Ovary (tissue), 9 donors: ENCODE results near the gene MED28. TPM values are rescaled to one million over a fixed set of nuclear protein-coding genes. Genes with fewer than 3 reads are reported as not detected.

Experiments
- DNase-seq, 5 donors: peaks; one replicate each; pipeline ENCODE4 v3.0.0-alpha.2; 2019 to 2020
- H3K27ac ChIP-seq, 2 donors: fragments of 200-600 bp; one replicate each; pipeline versions ENCODE4 v1.5.1 to v1.8.0; 2019 to 2022
- H3K27me3 ChIP-seq: fragments of 200-600 bp; one replicate; pipeline ENCODE4 v1.8.0; 2022
- H3K36me3 ChIP-seq: fragments of 200-600 bp; sonication (generic); one replicate; pipeline ENCODE4 v1.5.1; 2019
- H3K4me1 ChIP-seq: one replicate; pipeline ENCODE4 v1.8.1; 2013; ENCODE audit warnings: mild to moderate bottlenecking, moderate library complexity; ENCODE audit not compliant: insufficient read depth
- H3K4me3 ChIP-seq: fragments of 200-600 bp; sonication (generic); one replicate; pipeline ENCODE4 v1.5.1; 2017
- H3K9me3 ChIP-seq, 2 donors: fragments of 200-600 bp in 1 of 2; sonication (generic) in 1 of 2; one replicate each; pipeline versions ENCODE4 v1.5.1 to v1.8.1; 2013 to 2019; ENCODE audit warnings: mild to moderate bottlenecking in 1 of 2, moderate library complexity in 1 of 2
- EP300 ChIP-seq: sonication (generic); formaldehyde crosslinking; IDR thresholded peaks from one replicate; pipeline ENCODE4 v1.6.1; 2017; ENCODE audit warnings: antibody characterized with exemption
- POLR2A ChIP-seq: fragments of 450-650 bp; IDR thresholded peaks from one replicate; pipeline ENCODE4 v1.6.1; 2017; ENCODE audit warnings: antibody characterized with exemption, mild to moderate bottlenecking, moderate library complexity
- WGBS, 3 donors: extraction: QIAGEN DNeasy Blood & Tissue Kit in 1 of 3; methylation state at CpG; one replicate each; pipeline versions ENCODE4 v1.1.5 to v1.1.7; 2013 to 2017; 5-methylcytosine and 5-hydroxymethylcytosine counted together
- intact Hi-C, 4 donors: fragments of 100-400 bp; cut with DNase I; formaldehyde crosslinking; loops; one replicate each; pipeline versions ENCODE4 v1.11.0 to v1.15.1; 2022 to 2023
- polyA plus RNA-seq, 2 donors: library from polyadenylated mRNA; stranded (reverse); fragments of 200-250 nt in 1 of 2; fragments of 350-450 nt in 1 of 2; fragmentation: Illumina TruSeq in 1 of 2; extraction: RNeasy Lipid Tissue Mini Kit (QIAGEN cat#74804) in 1 of 2; gene quantifications; one replicate each; pipeline ENCODE4 v1.2.3, GENCODE V29; 2013 to 2014
- total RNA-seq, 7 donors: library from RNA; depleted of rRNA in 2 of 7; stranded (reverse); fragments of >200 nt in 2 of 7; fragmentation: NEBNext Ultra II Directional in 3 of 7; extraction: Animal tissue kit (Norgen Biotek cat#: 25700) in 3 of 7; gene quantifications; one replicate each; pipeline versions ENCODE4 v1.1.0 to v1.2.4, GENCODE V29; 2016 to 2023
- TF ChIP-seq, protein P1 (sequence below), 3 donors: fragments of 450-650 bp in 2 of 3; fragments of 200-600 bp in 1 of 3; IDR thresholded peaks; one replicate each; pipeline versions ENCODE4 v1.5.1 to v1.8.0; 2016 to 2022; ENCODE audit warnings: antibody characterized with exemption in 3 of 3, mild to moderate bottlenecking in 1 of 3
- donor health status: DM: no; HTN: no; CAD: no; lungs with moderate emphysema.
- donor health status: DM: no; HTN: no; CAD: no.
- donor health status: Bipolar disorder and iron deficiency.
- donor health status: DM: yes; HTN: yes; CAD: no.
- donor health status: DM: no; HTN: no; CAD: no.
- donor health status: DM: yes; HTN: yes; CAD: no.

Gene MED28
- total and polyA plus RNA-seq, 9 donors, result 14.7 to 78.7 (median 60.7) TPM

DNA sequence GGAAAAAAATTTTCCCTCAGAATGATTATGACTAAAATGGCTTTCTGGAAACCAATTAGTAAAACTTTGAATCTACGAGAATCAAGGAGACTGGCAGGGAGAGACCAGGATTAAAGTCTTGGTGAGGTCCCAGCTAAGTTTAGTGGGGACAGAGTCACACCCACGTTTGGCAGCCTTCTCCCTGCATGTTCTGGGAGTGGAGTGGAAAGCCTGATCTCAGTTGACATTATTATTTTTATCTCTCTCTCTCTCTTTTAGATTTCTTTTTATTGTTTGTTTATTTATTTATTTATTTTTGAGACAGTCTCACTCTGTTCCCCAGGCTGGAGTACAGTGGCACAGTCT lies 67.8 kb downstream of the MED28 start:
- TF ChIP-seq, protein P1, sequence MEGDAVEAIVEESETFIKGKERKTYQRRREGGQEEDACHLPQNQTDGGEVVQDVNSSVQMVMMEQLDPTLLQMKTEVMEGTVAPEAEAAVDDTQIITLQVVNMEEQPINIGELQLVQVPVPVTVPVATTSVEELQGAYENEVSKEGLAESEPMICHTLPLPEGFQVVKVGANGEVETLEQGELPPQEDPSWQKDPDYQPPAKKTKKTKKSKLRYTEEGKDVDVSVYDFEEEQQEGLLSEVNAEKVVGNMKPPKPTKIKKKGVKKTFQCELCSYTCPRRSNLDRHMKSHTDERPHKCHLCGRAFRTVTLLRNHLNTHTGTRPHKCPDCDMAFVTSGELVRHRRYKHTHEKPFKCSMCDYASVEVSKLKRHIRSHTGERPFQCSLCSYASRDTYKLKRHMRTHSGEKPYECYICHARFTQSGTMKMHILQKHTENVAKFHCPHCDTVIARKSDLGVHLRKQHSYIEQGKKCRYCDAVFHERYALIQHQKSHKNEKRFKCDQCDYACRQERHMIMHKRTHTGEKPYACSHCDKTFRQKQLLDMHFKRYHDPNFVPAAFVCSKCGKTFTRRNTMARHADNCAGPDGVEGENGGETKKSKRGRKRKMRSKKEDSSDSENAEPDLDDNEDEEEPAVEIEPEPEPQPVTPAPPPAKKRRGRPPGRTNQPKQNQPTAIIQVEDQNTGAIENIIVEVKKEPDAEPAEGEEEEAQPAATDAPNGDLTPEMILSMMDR (IDR thresholded peaks at IDR 0.05), result no peak
- TF ChIP-seq EP300 (no peak), POLR2A (no peak)
- DNase-seq, result no peak
- no peaks in the 10 kb centered on the region for H3K36me3 ChIP-seq
- intact Hi-C loops, result no loop called here
- no peaks in the 10 kb centered on the region for H3K4me1 ChIP-seq
- H3K27me3 ChIP-seq, result no peaks in the 10 kb centered on the region
- H3K4me3 ChIP-seq, result no peak overlapping the region
- H3K9me3 ChIP-seq, result no peaks in the 10 kb centered on the region
- no peak overlapping the region for H3K27ac ChIP-seq
- 51 to 74% (median 56%) methylated on average over 2 of the region's 2 CpGs for WGBS, 3 donors

Other genes starting within 250 kb of the MED28 start
- gene QDPR, start 102.6 kb upstream of the MED28 start, total RNA-seq, result 10 to 100 TPM in 6 of 7 donors, 1 to 10 TPM in 1; 7.3 to 31.5 (median 26.1) TPM
- gene QDPR, start 102.6 kb upstream of the MED28 start, polyA plus RNA-seq, result 10 to 100 TPM; 24.4 to 49.9 TPM
- not detected for gene CLRN2, start 99.5 kb upstream of the MED28 start, total RNA-seq
- gene CLRN2, start 99.5 kb upstream of the MED28 start, polyA plus RNA-seq, result not detected
- gene LAP3, start 37.4 kb upstream of the MED28 start, total RNA-seq, result 10 to 100 TPM; 23.5 to 54.7 (median 33.9) TPM
- gene LAP3, start 37.4 kb upstream of the MED28 start, polyA plus RNA-seq, result 10 to 100 TPM; 33.3 to 69.0 TPM
- under 1 TPM in 2 of 7 donors, not detected in 5; 0.03 to 0.05 TPM for gene FAM184B, start 167.0 kb downstream of the MED28 start, total RNA-seq
- under 1 TPM; 0.03 to 0.17 TPM for gene FAM184B, start 167.0 kb downstream of the MED28 start, polyA plus RNA-seq
- 10 to 100 TPM; 31.4 to 65.0 (median 56.9) TPM for gene DCAF16, start 196.1 kb downstream of the MED28 start, total RNA-seq
- 10 to 100 TPM; 25.8 to 32.5 TPM for gene DCAF16, start 196.1 kb downstream of the MED28 start, polyA plus RNA-seq
- gene NCAPG, start 196.3 kb downstream of the MED28 start, total RNA-seq, result 1 to 10 TPM in 1 of 7 donors, under 1 TPM in 4, not detected in 2; 0.25 to 1.9 (median 0.48) TPM
- 1 to 10 TPM in 1 of 2 donors, under 1 TPM in 1; 0.48 to 1.3 TPM for gene NCAPG, start 196.3 kb downstream of the MED28 start, polyA plus RNA-seq